HG03558 (cell line): Measurements from ENCODE around the gene ERCC6.

Source experiments
- ATAC-seq: cut with Tn5 transposase; IDR thresholded peaks from one replicate; pipeline ENCODE4 v1.9.1; 2021; ENCODE audit warnings: moderate number of reproducible peaks; ENCODE audit not compliant: unreplicated experiment; ENCODE audit errors: extremely low read depth

Gene ERCC6

GRCh38 chr10:49465736-49466135 is 73.2 kb downstream of the ERCC6 start:
- no peak for ATAC-seq
